NCI-H2171 (cell line): Measurements from ENCODE around the gene GCFC2.

Source experiments
- DNase-seq: peaks from one replicate; lab custom pipeline; 2025; lab: John Stamatoyannopoulos, UW

GCFC2 gene

DNA sequence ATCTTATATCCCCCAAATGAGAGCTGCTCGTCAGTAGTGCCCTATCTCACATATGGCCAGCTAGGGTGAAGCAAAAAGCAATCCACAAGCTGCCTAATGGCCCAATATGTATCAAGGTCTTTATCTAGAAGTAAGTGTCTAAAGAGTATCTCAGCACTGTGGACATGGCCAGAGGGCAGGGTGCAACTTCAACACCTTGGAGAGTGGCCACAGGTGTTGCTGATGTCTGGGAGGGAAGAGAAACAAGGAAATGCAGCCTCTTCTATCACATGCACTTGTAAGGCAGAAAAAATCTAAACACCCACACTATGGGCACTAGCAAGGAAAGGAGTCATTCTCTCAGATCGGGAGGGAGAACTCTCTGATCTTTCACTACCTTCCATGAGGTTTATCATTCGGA, 87.8 kb downstream of the GCFC2 start:
- DNase-seq = no peak

DNA sequence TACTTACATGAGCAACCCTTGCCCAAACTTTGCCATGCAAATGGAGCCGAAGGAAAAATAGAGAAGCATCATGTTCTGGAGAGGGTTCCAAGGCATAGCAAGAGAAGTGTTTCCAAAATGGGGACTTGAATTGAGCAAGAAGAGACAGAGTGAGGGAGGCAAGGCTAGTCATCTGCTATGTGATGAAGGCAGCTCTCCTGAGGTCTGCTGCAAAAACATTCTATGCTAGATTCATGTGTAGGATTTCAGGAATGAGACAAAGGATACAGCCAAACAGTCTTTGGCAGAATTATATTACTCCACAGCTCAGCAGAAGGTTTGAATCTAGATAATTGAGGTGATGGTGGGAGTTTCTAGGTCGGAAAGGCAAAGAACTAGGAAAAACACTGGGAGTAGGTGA, 88.2 kb downstream of the GCFC2 start:
- no peak for DNase-seq

- no peak for DNase-seq
Observed at GRCh38 chr2:75621228-75621627, 89.5 kb downstream of the GCFC2 start.

- DNase-seq = no peak
Observed at GRCh38 chr2:75619956-75620740, 90.6 kb downstream of the GCFC2 start.

DNA sequence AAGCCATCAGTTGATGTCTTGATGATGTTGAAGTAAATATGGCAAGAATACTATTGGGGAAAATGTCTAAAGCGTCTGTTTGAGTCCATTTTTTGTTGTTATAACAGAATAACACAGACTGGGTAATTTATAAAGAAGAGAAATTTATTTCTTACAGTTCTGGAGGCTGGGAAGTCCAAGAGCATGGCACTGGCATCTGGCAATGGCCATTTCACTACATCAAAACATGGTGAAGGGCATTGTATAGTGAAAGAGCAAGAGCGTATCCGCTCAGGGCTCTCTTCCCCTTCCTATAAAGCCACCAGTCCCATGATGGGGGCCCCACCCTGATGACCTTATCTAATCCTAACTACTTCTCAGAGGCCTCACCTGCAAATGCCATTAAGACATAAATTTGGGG, 93.8 kb downstream of the GCFC2 start:
- DNase-seq = no peak

DNA sequence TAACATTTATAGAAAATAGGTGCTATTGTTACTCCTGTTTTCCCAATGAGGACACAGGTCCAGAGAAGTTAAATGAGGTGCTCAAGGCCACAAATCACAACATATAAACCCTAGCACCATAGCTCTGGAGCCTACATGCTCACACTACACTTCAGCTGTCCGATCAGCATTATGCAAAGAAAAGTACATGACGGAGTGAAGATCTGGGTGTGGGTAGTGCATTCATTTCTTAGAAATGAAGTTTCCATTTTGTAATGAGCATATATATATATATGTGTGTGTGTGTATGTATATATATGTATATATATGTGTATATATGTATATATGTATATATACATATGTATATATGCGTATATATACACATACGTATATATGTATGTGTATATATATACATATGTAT, 94.3 kb downstream of the GCFC2 start:
- no peak for DNase-seq

DNA sequence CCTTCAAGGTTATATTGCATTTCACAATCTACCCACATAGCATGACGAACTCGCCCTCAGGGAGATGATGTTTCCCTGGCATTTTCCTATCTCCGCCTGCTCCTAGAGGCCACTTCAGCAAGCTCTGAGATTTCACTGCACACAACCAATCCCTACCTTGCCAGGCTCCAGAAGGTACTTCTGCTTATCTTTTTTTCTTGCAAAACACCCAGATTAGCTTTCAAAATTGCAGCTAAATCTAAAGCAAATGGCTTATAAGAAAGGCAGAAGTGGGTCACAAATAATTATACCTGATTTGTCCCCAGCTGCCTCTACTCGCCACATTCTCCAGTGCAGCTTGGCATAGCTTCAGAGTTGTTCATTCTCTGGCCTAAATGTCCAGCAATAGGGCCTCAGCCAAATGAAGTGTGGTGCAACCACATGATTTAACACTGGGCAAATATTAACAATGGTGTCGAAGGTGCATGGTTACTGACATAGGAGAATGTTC, 96.5 kb downstream of the GCFC2 start:
- no peak for DNase-seq

DNA sequence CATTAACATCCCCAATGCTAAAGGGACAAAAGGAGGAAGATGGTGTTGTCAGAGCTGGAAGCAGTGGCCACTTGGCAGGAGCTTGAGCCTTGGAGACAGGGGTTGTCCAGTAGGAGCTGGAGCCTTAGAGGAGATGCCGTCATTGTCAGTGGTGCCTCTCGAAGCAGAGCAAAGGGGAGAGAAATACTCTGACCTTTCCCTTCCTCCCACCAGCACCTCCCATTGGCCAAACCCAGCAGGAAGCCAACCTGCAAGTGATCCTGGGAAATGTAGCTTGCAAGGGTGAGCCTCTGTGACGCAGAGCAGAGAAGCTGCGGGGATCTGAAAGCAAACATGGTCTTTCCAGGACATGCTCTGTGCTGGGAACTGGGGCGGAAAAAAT, 97.9 kb downstream of the GCFC2 start:
- DNase-seq = no peak
